ENCODE results near the gene PDHA1.

Gene PDHA1

DNA sequence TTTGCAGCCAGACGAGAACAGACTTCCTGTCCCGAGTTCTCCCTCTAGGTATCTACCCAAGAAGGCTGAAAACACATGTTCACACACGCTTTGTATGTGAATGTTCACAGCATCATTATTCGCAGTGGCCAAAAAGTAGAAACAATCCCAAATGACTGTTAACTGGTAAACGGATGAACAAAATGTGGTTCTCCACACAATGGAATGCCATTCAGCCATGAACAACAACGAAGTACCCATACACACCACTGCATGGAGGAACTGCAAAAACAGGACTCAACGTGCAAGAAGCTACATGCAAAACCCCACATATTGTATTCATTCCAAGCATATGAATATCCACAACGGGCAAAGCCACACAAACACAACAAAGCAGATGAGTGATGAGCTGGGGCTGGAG, 45.0 kb downstream of the PDHA1 start:
- Mint-ChIP-seq H3K4me1 (no peaks in the 10 kb centered on the region), H3K27ac (no peak overlapping the region), H3K36me3 (ENCODE audit: low read depth) (no peaks in the 10 kb centered on the region), H3K4me3 (no peak overlapping the region), H3K27me3 (ENCODE audit: low read depth) (peaks cover 6% of the 10 kb centered on the region), H3K9me3 (peaks cover 8% of the 10 kb centered on the region)
- TF ChIP-seq, protein P1, sequence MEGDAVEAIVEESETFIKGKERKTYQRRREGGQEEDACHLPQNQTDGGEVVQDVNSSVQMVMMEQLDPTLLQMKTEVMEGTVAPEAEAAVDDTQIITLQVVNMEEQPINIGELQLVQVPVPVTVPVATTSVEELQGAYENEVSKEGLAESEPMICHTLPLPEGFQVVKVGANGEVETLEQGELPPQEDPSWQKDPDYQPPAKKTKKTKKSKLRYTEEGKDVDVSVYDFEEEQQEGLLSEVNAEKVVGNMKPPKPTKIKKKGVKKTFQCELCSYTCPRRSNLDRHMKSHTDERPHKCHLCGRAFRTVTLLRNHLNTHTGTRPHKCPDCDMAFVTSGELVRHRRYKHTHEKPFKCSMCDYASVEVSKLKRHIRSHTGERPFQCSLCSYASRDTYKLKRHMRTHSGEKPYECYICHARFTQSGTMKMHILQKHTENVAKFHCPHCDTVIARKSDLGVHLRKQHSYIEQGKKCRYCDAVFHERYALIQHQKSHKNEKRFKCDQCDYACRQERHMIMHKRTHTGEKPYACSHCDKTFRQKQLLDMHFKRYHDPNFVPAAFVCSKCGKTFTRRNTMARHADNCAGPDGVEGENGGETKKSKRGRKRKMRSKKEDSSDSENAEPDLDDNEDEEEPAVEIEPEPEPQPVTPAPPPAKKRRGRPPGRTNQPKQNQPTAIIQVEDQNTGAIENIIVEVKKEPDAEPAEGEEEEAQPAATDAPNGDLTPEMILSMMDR (IDR thresholded peaks at IDR 0.05; ENCODE audit: unreplicated experiment in 3 of 3): no peak

DNA sequence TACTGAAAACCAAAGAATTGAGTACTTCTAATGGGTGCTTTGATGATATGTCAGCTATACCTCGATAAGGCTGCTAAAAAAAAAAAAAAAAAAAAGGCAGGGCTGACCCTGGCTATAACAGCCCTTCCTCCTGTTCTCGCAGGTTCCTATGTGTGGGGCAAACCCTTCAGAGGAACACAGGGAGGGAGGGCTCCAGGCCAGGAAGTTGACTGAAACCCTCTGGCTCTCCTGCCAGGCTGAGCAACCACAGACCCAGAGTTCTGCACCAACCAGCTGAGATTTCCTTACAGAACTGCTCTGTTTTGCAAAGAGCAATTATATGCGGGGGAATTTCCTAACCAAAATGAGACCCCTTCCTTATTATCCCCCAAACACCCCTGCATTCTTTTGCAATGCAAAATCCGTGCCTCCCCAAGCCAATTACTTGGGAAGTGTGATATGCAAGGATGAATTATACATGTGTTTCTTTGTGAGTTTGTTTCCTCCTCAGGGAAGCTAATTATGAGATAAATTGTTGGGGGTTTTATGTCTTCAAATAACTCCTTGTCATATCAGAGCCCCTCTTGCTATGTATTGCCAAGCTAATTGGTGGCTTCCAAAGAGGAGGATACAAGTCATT, 45.6 kb downstream of the PDHA1 start:
- Mint-ChIP-seq H3K36me3 (ENCODE audit: low read depth) (no peaks in the 10 kb centered on the region), H3K27ac (no peak overlapping the region), H3K4me3 (no peak overlapping the region), H3K4me1 (no peaks in the 10 kb centered on the region), H3K9me3 (peaks cover 4% of the 10 kb centered on the region), H3K27me3 (ENCODE audit: low read depth) (peaks cover 6% of the 10 kb centered on the region)
- TF ChIP-seq, protein P1 (IDR thresholded peaks at IDR 0.05; ENCODE audit: unreplicated experiment in 3 of 3): no peak

DNA sequence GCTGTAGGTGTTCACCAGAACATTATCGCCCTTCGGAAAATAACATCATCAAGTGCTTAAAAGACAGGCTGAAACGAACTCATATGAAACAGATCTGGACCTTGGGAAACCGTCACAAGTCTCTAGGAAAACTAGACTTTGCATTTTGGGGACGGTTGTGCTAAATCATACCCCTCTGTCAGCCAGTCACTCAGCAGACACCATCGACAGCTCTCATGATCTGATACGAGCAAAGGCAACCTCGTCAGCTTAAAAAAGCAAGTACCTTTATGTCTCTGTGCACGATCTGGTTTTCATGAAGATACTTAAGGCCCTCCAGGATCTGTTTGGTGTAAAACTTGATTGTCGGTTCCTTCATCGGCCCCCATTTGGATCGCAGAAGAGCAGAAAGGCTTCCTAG, 48.4 kb downstream of the PDHA1 start:
- TF ChIP-seq, protein P1 (IDR thresholded peaks at IDR 0.05; ENCODE audit: unreplicated experiment in 3 of 3): no peak
- Mint-ChIP-seq H3K4me3 (no peak overlapping the region), H3K36me3 (ENCODE audit: low read depth) (no peaks in the 10 kb centered on the region), H3K4me1 (no peaks in the 10 kb centered on the region), H3K27me3 (ENCODE audit: low read depth) (no peaks in the 10 kb centered on the region), H3K27ac (no peak overlapping the region), H3K9me3 (peaks cover 6% of the 10 kb centered on the region)

DNA sequence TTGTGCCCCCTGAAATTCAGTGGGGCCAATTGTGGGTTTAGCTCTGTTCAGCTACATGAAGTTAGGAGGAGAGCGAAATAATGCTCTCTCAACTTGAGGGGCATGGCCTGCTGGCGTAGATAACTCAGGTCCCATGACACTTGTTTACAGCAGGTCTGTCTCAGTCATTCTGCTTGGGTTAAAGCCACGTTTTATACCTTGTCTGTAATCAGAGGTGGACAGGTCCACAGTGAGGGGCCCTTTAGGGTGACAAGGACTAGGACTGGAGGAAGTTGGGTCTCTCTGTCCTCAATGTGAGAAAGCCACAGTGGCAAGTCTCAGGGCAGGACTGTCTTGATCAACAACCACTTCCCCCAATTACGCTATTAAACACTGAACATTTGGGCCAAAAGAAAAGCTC, 49.0 kb downstream of the PDHA1 start:
- no peak overlapping the region for H3K4me3 Mint-ChIP-seq
- peaks cover 6% of the 10 kb centered on the region for H3K9me3 Mint-ChIP-seq
- no peaks in the 10 kb centered on the region for H3K4me1 Mint-ChIP-seq
- no peak overlapping the region for H3K27ac Mint-ChIP-seq
- H3K36me3 Mint-ChIP-seq (ENCODE audit: low read depth): no peaks in the 10 kb centered on the region
- H3K27me3 Mint-ChIP-seq (ENCODE audit: low read depth): no peaks in the 10 kb centered on the region
- TF ChIP-seq, protein P1 (IDR thresholded peaks at IDR 0.05; ENCODE audit: unreplicated experiment in 3 of 3): no peak

DNA sequence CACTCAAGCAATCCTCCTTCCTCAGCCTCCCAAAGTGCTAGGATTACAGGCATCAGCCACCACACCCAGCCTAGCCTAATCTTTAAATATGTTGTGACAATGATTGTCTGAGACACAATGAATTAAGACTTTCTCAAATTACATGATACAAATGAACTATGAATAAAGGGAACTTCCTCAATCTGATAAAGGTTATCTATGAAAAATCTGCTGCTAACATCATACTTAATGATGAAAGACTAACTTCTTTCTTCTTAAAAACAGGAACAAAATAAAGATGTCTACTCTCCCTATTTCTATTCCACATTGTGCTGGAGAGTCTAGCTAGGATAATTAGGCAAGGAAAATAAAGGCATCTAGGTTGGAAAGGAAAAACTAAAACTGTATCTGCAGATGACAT, 60.0 kb downstream of the PDHA1 start:
- Mint-ChIP-seq H3K27ac (no peak overlapping the region), H3K27me3 (ENCODE audit: low read depth) (no peaks in the 10 kb centered on the region), H3K4me3 (no peak overlapping the region), H3K9me3 (peaks cover 11% of the 10 kb centered on the region), H3K36me3 (ENCODE audit: low read depth) (no peaks in the 10 kb centered on the region), H3K4me1 (no peaks in the 10 kb centered on the region)
- TF ChIP-seq, protein P1 (IDR thresholded peaks at IDR 0.05; ENCODE audit: unreplicated experiment in 3 of 3): no peak

DNA sequence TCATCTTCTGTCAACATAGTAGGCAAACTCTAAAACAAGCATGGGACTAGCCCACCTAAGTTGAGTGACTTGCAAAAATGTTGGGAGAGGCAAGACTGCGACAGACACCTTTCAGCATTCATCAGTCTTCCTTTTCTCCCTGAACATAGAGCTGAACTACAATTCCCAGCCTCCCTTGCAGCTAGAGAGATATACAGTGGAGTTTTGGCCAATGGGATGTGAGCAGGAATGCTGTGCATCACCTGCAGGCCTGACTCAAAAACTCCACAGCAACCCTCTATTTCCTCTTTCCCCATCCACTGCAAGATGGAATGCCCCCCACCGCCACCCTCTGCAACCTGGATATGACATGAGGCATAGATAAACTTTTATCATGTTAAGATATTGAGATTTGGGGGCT, 66.5 kb downstream of the PDHA1 start:
- no peak overlapping the region for H3K4me3 Mint-ChIP-seq
- TF ChIP-seq, protein P1 (IDR thresholded peaks at IDR 0.05; ENCODE audit: unreplicated experiment in 3 of 3): no peak
- no peak overlapping the region for H3K27ac Mint-ChIP-seq
- H3K27me3 Mint-ChIP-seq (ENCODE audit: low read depth): no peaks in the 10 kb centered on the region
- no peaks in the 10 kb centered on the region for H3K36me3 Mint-ChIP-seq (ENCODE audit: low read depth)
- H3K9me3 Mint-ChIP-seq: peaks cover 29% of the 10 kb centered on the region
- no peaks in the 10 kb centered on the region for H3K4me1 Mint-ChIP-seq
